Transverse colon (tissue), 4 donors: ENCODE measurements around the gene RAPGEF1. TPM values are rescaled to one million over a fixed set of nuclear protein-coding genes. Genes with fewer than 3 reads are reported as not detected.

Experiments
- DNase-seq: peaks from one replicate; pipeline ENCODE4 v3.0.0-alpha.2; 2019
- H3K27ac ChIP-seq, 4 donors: fragments of 200-600 bp; sonication (generic); 2 replicates each; pipeline ENCODE4 v1.5.1; 2016 to 2018; ENCODE audit warnings: inconsistent platforms in 4 of 4
- H3K27me3 ChIP-seq: fragments of 200-600 bp; sonication (generic); 2 replicates; pipeline ENCODE4 v1.5.1; 2017; ENCODE audit warnings: inconsistent platforms
- H3K36me3 ChIP-seq, 4 donors: fragments of 200-600 bp; sonication (generic); 2 replicates each; pipeline ENCODE4 v1.5.1; 2017 to 2019; ENCODE audit warnings: inconsistent platforms in 4 of 4
- H3K4me1 ChIP-seq, 4 donors: fragments of 200-600 bp; sonication (generic); 2 replicates each; pipeline ENCODE4 v1.5.1; 2017 to 2020; ENCODE audit warnings: inconsistent platforms in 4 of 4
- H3K4me3 ChIP-seq, 4 donors: fragments of 200-600 bp; sonication (generic); 1 replicate in 1 of 4; 2 replicates in 3 of 4; pipeline versions ENCODE4 v1.5.1 to v1.6.1; 2017 to 2019; ENCODE audit warnings: inconsistent platforms in 4 of 4
- H3K9me3 ChIP-seq, 2 donors: fragments of 200-600 bp; sonication (generic); 2 replicates each; pipeline ENCODE4 v1.5.1; 2017 to 2019; ENCODE audit warnings: inconsistent platforms in 2 of 2
- CTCF ChIP-seq, 5 experiments: fragments of 200-600 bp in 3 of 5; fragments of 450-650 bp in 2 of 5; sonication (generic) in 3 of 5; IDR thresholded peaks; 1 replicate in 2 of 5; 2 replicates in 3 of 5; pipeline ENCODE4 v1.5.1; 2016 to 2017; ENCODE audit warnings: antibody characterized with exemption in 5 of 5, inconsistent platforms in 3 of 5, mild to moderate bottlenecking in 2 of 5, moderate library complexity in 1 of 5
- EP300 ChIP-seq: sonication (generic); formaldehyde crosslinking; IDR thresholded peaks from one replicate; pipeline ENCODE4 v1.6.1; 2017; ENCODE audit warnings: antibody characterized with exemption, low read depth
- POLR2A ChIP-seq: fragments of 450-650 bp; IDR thresholded peaks from one replicate; pipeline ENCODE4 v1.6.1; 2016; ENCODE audit warnings: antibody characterized with exemption, mild to moderate bottlenecking, moderate library complexity
- POLR2AphosphoS5 ChIP-seq, 3 donors: sonication (generic); formaldehyde crosslinking; IDR thresholded peaks; one replicate each; pipeline ENCODE4 v1.6.1; 2016; ENCODE audit warnings: antibody characterized with exemption in 3 of 3
- WGBS, 2 donors: methylation state at CpG; one replicate each; pipeline ENCODE4 v1.1.5; 2018; ENCODE audit warnings: low coverage in 1 of 2; 5-methylcytosine and 5-hydroxymethylcytosine counted together
- in situ Hi-C, 4 donors: fragments of 200-750 bp; cut with MboI; loops; one replicate each; pipeline versions ENCODE4 v1.15.0 to v1.15.1; 2017; ENCODE audit warnings: low sequenced_read_pairs in 3 of 4, low pct_ligation_motif_present in 1 of 4, low pct_unique_long_range_greater_than_20kb in 1 of 4
- intact Hi-C: fragments of 100-400 bp; cut with DNase I; formaldehyde crosslinking; loops from one replicate; pipeline ENCODE4 v1.15.1; 2023; ENCODE audit warnings: low total_unique reads
- total RNA-seq, 4 donors: library from RNA; depleted of rRNA; stranded (reverse); fragments of >200 nt; gene quantifications; one replicate each; pipeline ENCODE4 v1.1.0, GENCODE V29; 2016

RAPGEF1 gene
- total RNA-seq, 4 donors from 2014 or later = 49.8 to 86.0 (median 55.1) TPM

- no peaks in the 10 kb centered on the region for H3K9me3 ChIP-seq
- no peak for DNase-seq
- H3K4me1 ChIP-seq = peaks cover 0 to 6% (median 0%) of the 10 kb centered on the region in 4 donors
- WGBS, 2 donors = 86 to 100% methylated on average over 2 to 21 of the region's 21 CpGs
- TF ChIP-seq POLR2AphosphoS5 (IDR thresholded peaks at IDR 0.05) = no peak
- no peak for TF ChIP-seq POLR2A
- no peak for TF ChIP-seq EP300
- no peak for TF ChIP-seq CTCF (IDR thresholded peaks at IDR 0.05)
- in situ Hi-C loops (loop anchor here (5.0 to 10.0 kb wide), 2 partner anchors 148 to 151 kb away; partner anchors contain the start of gene RAPGEF1 (in 4 of the 4)), intact Hi-C loops (no loop called here)
- H3K4me3 ChIP-seq = no peak overlapping the region
- H3K36me3 ChIP-seq = peaks cover 0 to 29% (median 9%) of the 10 kb centered on the region in 4 donors
- no peak overlapping the region for H3K27ac ChIP-seq
- no peaks in the 10 kb centered on the region for H3K27me3 ChIP-seq
These were observed 145.8 kb downstream of the RAPGEF1 start for GRCh38 chr9:131593936-131594665.

GRCh38 chr9:131593091-131593820 is 146.6 kb downstream of the RAPGEF1 start:
- Histone ChIP-seq H3K9me3 (no peaks in the 10 kb centered on the region), H3K4me3 (no peak overlapping the region), H3K27ac (no peak overlapping the region), H3K36me3 (peaks cover 0 to 35% (median 11%) of the 10 kb centered on the region in 4 donors), H3K4me1 (peaks cover 0 to 6% (median 0%) of the 10 kb centered on the region in 4 donors), H3K27me3 (no peaks in the 10 kb centered on the region)
- DNase-seq = no peak
- intact Hi-C loops (no loop called here), in situ Hi-C loops (loop anchor here (5.0 to 10.0 kb wide), 2 partner anchors 149 to 152 kb away; partner anchors contain the start of gene RAPGEF1 (in 4 of the 4))
- no peak for TF ChIP-seq POLR2AphosphoS5 (IDR thresholded peaks at IDR 0.05)
- TF ChIP-seq EP300 = no peak
- 81% methylated on average over 15 of the region's 15 CpGs; no CpG with 5 or more reads in 1 of the 2 donors for WGBS, 2 donors

GRCh38 chr9:131591845-131592208 is 148.0 kb downstream of the RAPGEF1 start:
- WGBS, 2 donors = 63% methylated on average over 6 of the region's 6 CpGs; no CpG with 5 or more reads in 1 of the 2 donors
- Histone ChIP-seq H3K4me3 (no peak overlapping the region), H3K9me3 (no peaks in the 10 kb centered on the region), H3K27ac (no peak overlapping the region), H3K27me3 (no peaks in the 10 kb centered on the region), H3K4me1 (peaks cover 0 to 6% (median 0%) of the 10 kb centered on the region in 4 donors), H3K36me3 (peaks cover 0 to 32% (median 9%) of the 10 kb centered on the region in 4 donors)
- intact Hi-C loops = loop anchor here (2.0 kb wide), 1 partner anchor 149 kb away; the partner anchor contains the start of gene RAPGEF1
- no peak for DNase-seq
- in situ Hi-C loops = loop anchor here (5.0 to 10.0 kb wide), 2 partner anchors 150 to 153 kb away; partner anchors contain the start of gene RAPGEF1 (in 4 of the 4)
- no peak for TF ChIP-seq POLR2AphosphoS5 (IDR thresholded peaks at IDR 0.05)
- no peak for TF ChIP-seq CTCF (IDR thresholded peaks at IDR 0.05)
- TF ChIP-seq POLR2A = no peak
- no peak for TF ChIP-seq EP300

- Histone ChIP-seq H3K27me3 (no peaks in the 10 kb centered on the region), H3K27ac (no peak overlapping the region), H3K4me1 (peaks cover 0 to 6% (median 0%) of the 10 kb centered on the region in 4 donors), H3K4me3 (no peak overlapping the region), H3K36me3 (peaks cover 0 to 32% (median 9%) of the 10 kb centered on the region in 4 donors), H3K9me3 (no peaks in the 10 kb centered on the region)
- TF ChIP-seq POLR2AphosphoS5 (IDR thresholded peaks at IDR 0.05) (peak in 1 of 3 donors; percentile 13), CTCF (IDR thresholded peaks at IDR 0.05) (peak; percentile 71 to 96 (median 84)), POLR2A (no peak)
- in situ Hi-C loops = loop anchor here (5.0 to 10.0 kb wide), 2 partner anchors 151 to 154 kb away; partner anchors contain the start of gene RAPGEF1 (in 4 of the 4)
- intact Hi-C loops = loop anchor here (2.0 kb wide), 1 partner anchor 150 kb away; the partner anchor contains the start of gene RAPGEF1
- 65% methylated on average over 20 of the region's 21 CpGs; no CpG with 5 or more reads in 1 of the 2 donors for WGBS, 2 donors
- peak; percentile 85 for DNase-seq
These were observed 148.7 kb downstream of the RAPGEF1 start for GRCh38 chr9:131590907-131591844.
